ENCODE results near the gene TMEM100. TPM values are rescaled to one million over a fixed set of nuclear protein-coding genes. Genes with fewer than 3 reads are reported as not detected.

The TMEM100 gene
- polyA plus RNA-seq, 1 of the 3 experiments (the other 2 are of a cell fraction) = 1.7 TPM

- H3F3A ChIP-seq (replicated peaks; ENCODE audit: insufficient read depth) = no peaks in the 10 kb centered on the region
Observed at GRCh38 chr17:55710410-55710809, 12.3 kb downstream of the TMEM100 start.

GRCh38 chr17:55709984-55710383 is 12.7 kb downstream of the TMEM100 start:
- CTCF ChIA-PET = interaction anchor here (0.9 to 4.6 kb wide), 8 partner anchors 9 to 184 kb away, joined by 3 to 42 read pairs (median 5); partner anchors contain the start of gene PCTP
- DNase-seq = no peak
- H4K20me1 ChIP-seq (ENCODE audit: insufficient read depth) = no peaks in the 10 kb centered on the region
- 69% methylated on average over 4 of the region's 4 CpGs for WGBS (ENCODE audit: low lambda C conversion rate)
- no peaks in the 10 kb centered on the region for H3K36me3 ChIP-seq (replicated peaks in 1 of 2; ENCODE audit: control insufficient read depth in 1 of 2, insufficient read depth in 2 of 2, low read length in 1 of 2)
- no peak overlapping the region for H3K9ac ChIP-seq
- no peaks in the 10 kb centered on the region for H3K79me2 ChIP-seq (ENCODE audit: insufficient read depth)
- POLR2A ChIA-PET = no interaction called here
- no peak overlapping the region for H3K27ac ChIP-seq (ENCODE audit: low read depth in 2 of 2, low read length in 1 of 2)
- peaks cover 7% of the 10 kb centered on the region; the same call in 1 of the 2 replicates for H3K27me3 ChIP-seq (ENCODE audit: insufficient read depth)
- H3K4me1 ChIP-seq (ENCODE audit: control insufficient read depth in 1 of 2, insufficient read depth in 2 of 2, low read depth in 1 of 2, low read length in 1 of 2) = peaks cover 0 to 18% of the 10 kb centered on the region in 2 experiments; a peak in 2 of 4 replicates
- TF ChIP-seq TCF12 (IDR thresholded peaks at IDR 0.05) (no peak), EZH2phosphoT487 (IDR thresholded peaks at IDR 0.05; ENCODE audit: borderline replicate concordance, low read depth) (no peak), MAX (IDR thresholded peaks at IDR 0.05; ENCODE audit: low read depth) (no peak)
- no peak overlapping the region for H3K4me3 ChIP-seq (ENCODE audit: low read depth in 2 of 2, low read length in 1 of 2)
- H3K4me2 ChIP-seq = no peak overlapping the region
- H3F3A ChIP-seq (replicated peaks; ENCODE audit: insufficient read depth) = no peaks in the 10 kb centered on the region
- no peaks in the 10 kb centered on the region for H3K9me2 ChIP-seq
- H2AFZ ChIP-seq (ENCODE audit: low read depth) = no peak overlapping the region
- no peaks in the 10 kb centered on the region for H3K9me3 ChIP-seq

More at GRCh38 chr17:55710410-55710809, 12.3 kb downstream of the TMEM100 start:
- WGBS (ENCODE audit: low lambda C conversion rate) = 77% methylated on average over 3 of the region's 3 CpGs
- Histone ChIP-seq H3K36me3 (replicated peaks in 1 of 2; ENCODE audit: control insufficient read depth in 1 of 2, insufficient read depth in 2 of 2, low read length in 1 of 2) (no peaks in the 10 kb centered on the region), H2AFZ (ENCODE audit: low read depth) (no peak overlapping the region), H3K27ac (ENCODE audit: low read depth in 2 of 2, low read length in 1 of 2) (no peak overlapping the region), H3K27me3 (ENCODE audit: insufficient read depth) (peaks cover 7% of the 10 kb centered on the region; the same call in 1 of the 2 replicates), H3K9me2 (no peaks in the 10 kb centered on the region), H3K9me3 (no peaks in the 10 kb centered on the region), H3K79me2 (ENCODE audit: insufficient read depth) (no peaks in the 10 kb centered on the region), H3K4me2 (no peak overlapping the region), H3K4me3 (ENCODE audit: low read depth in 2 of 2, low read length in 1 of 2) (no peak overlapping the region), H3K4me1 (ENCODE audit: control insufficient read depth in 1 of 2, insufficient read depth in 2 of 2, low read depth in 1 of 2, low read length in 1 of 2) (peaks cover 0 to 18% of the 10 kb centered on the region in 2 experiments; a peak in 2 of 4 replicates), H3K9ac (no peak overlapping the region), H4K20me1 (ENCODE audit: insufficient read depth) (no peaks in the 10 kb centered on the region)
- DNase-seq = no peak
- POLR2A ChIA-PET = no interaction called here
- CTCF ChIA-PET = interaction anchor here (0.9 to 6.4 kb wide), 8 partner anchors 9 to 184 kb away, joined by 3 to 45 read pairs (median 5); partner anchors contain the start of gene PCTP
- TF ChIP-seq FOXM1 (IDR thresholded peaks at IDR 0.05; ENCODE audit: low read depth) (no peak), EZH2phosphoT487 (IDR thresholded peaks at IDR 0.05; ENCODE audit: borderline replicate concordance, low read depth) (no peak), FOSL2 (IDR thresholded peaks at IDR 0.05; ENCODE audit: borderline replicate concordance, low read depth) (no peak), REST (IDR thresholded peaks at IDR 0.05; ENCODE audit: low read depth, low read length) (no peak), NRF1 (IDR thresholded peaks at IDR 0.05; ENCODE audit: low read depth, low read length) (no peak), GATA2 (CRISPR knock-in tag; IDR thresholded peaks at IDR 0.05) (no peak), NFIC (IDR thresholded peaks at IDR 0.05; ENCODE audit: borderline replicate concordance) (no peak)

Data from SK-N-SH (cell line).